ENCODE results near the gene EARS2.
A peak's percentile ranks its signal among the peaks of the same experiment; 100 is the strongest.
"Not testable (repeated sequence)": the region's sequence is repeated elsewhere in the genome, so short reads cannot be mapped to it uniquely, and the experiment has no call there.

EARS2 gene

GRCh38 chr16:23523876-23524385 lies 33.2 kb downstream of the EARS2 start:
- no peak for DNase-seq

- DNase-seq, result no peak
Observed at GRCh38 chr16:23523321-23523720, 33.8 kb downstream of the EARS2 start.

- DNase-seq, result no peak
Observed at GRCh38 chr16:23521965-23522364, 35.2 kb downstream of the EARS2 start.

GRCh38 chr16:23521037-23521743 lies 36.0 kb downstream of the EARS2 start:
- no peak for DNase-seq

- DNase-seq, result no peak
Observed at GRCh38 chr16:23520500-23520899, 36.6 kb downstream of the EARS2 start.

- DNase-seq, result no peak
Observed at GRCh38 chr16:23519282-23519681, 37.9 kb downstream of the EARS2 start.

- DNase-seq, result no peak
Observed at GRCh38 chr16:23518435-23518891, 38.7 kb downstream of the EARS2 start.

GRCh38 chr16:23516366-23517137 lies 40.6 kb downstream of the EARS2 start:
- no peak for DNase-seq

GRCh38 chr16:23515881-23516280 lies 41.3 kb downstream of the EARS2 start:
- no peak for DNase-seq

GRCh38 chr16:23514381-23515152 lies 42.6 kb downstream of the EARS2 start:
- DNase-seq, result no peak

- no peak for DNase-seq
Observed at GRCh38 chr16:23512168-23512695, 44.9 kb downstream of the EARS2 start.

GRCh38 chr16:23511731-23512130 lies 45.4 kb downstream of the EARS2 start:
- DNase-seq, result no peak

- not testable (repeated sequence) for DNase-seq
Observed at GRCh38 chr16:23510915-23511270, 46.3 kb downstream of the EARS2 start.

GRCh38 chr16:23510164-23510914 lies 46.8 kb downstream of the EARS2 start, which contains the start of gene GGA2:
Gene GGA2 (minus strand): TSS chr16:23510494. CDS start chr16:23510411, 83 bp downstream.
- peak; percentile 63 for DNase-seq

- no peak for DNase-seq
Observed at GRCh38 chr16:23509782-23510163, 47.4 kb downstream of the EARS2 start.

- DNase-seq, result no peak
Observed at GRCh38 chr16:23509441-23509754, 47.8 kb downstream of the EARS2 start.

GRCh38 chr16:23508589-23509440 lies 48.3 kb downstream of the EARS2 start:
- no peak for DNase-seq

GRCh38 chr16:23506606-23506994 lies 50.5 kb downstream of the EARS2 start:
- no peak for DNase-seq

GRCh38 chr16:23505671-23506605 lies 51.2 kb downstream of the EARS2 start:
- no peak for DNase-seq

- no peak for DNase-seq
Observed at GRCh38 chr16:23505180-23505665, 51.9 kb downstream of the EARS2 start.

All from NCI-H226 (cell line).